HG02885 (cell line): ENCODE measurements around the gene PEX7.
"Not testable (repeated sequence)": the region's sequence is repeated elsewhere in the genome, so short reads cannot be mapped to it uniquely, and the experiment has no call there.

Experiments used
- ATAC-seq: cut with Tn5 transposase; IDR thresholded peaks from one replicate; pipeline ENCODE4 v1.9.1; 2021; ENCODE audit warnings: mild to moderate bottlenecking; ENCODE audit not compliant: unreplicated experiment, poor library complexity

PEX7 gene

GRCh38 chr6:136932599-136932998 lies 110.2 kb downstream of the PEX7 start:
- ATAC-seq = no peak

GRCh38 chr6:136945072-136945471 lies 122.7 kb downstream of the PEX7 start:
- no peak for ATAC-seq

- ATAC-seq = no peak
These were observed 123.3 kb downstream of the PEX7 start for GRCh38 chr6:136945711-136946121.

GRCh38 chr6:136947037-136947436 lies 124.6 kb downstream of the PEX7 start:
- ATAC-seq = no peak

GRCh38 chr6:136949957-136950356 lies 127.6 kb downstream of the PEX7 start:
- not testable (repeated sequence) for ATAC-seq

GRCh38 chr6:136950436-136951126 lies 128.2 kb downstream of the PEX7 start:
- ATAC-seq = no peak

- ATAC-seq = no peak
These were observed 130.4 kb downstream of the PEX7 start for GRCh38 chr6:136952714-136953260.

- no peak for ATAC-seq
These were observed 132.7 kb downstream of the PEX7 start for GRCh38 chr6:136955123-136955522.

GRCh38 chr6:136956590-136957544 lies 134.5 kb downstream of the PEX7 start:
- ATAC-seq = no peak

GRCh38 chr6:136958168-136958567 lies 135.8 kb downstream of the PEX7 start:
- no peak for ATAC-seq

GRCh38 chr6:136959471-136959891 lies 137.1 kb downstream of the PEX7 start:
- ATAC-seq = no peak

- ATAC-seq = not testable (repeated sequence)
These were observed 137.5 kb downstream of the PEX7 start for GRCh38 chr6:136959935-136960334.

GRCh38 chr6:136960781-136961180 lies 138.4 kb downstream of the PEX7 start:
- ATAC-seq = no peak

- no peak for ATAC-seq
These were observed 139.5 kb downstream of the PEX7 start for GRCh38 chr6:136961848-136962247.

- ATAC-seq = no peak
These were observed 140.3 kb downstream of the PEX7 start for GRCh38 chr6:136962661-136963060.

- ATAC-seq = no peak
These were observed 140.9 kb downstream of the PEX7 start for GRCh38 chr6:136963259-136963658.
